HCT116 (cell line): Measurements from ENCODE around the gene ACTR3C. TPM values are rescaled to one million over a fixed set of nuclear protein-coding genes. Genes with fewer than 3 reads are reported as not detected.

Experiments used
- ATAC-seq: fragments of 200-7000 bp; cut with Tn5 transposase; 2 replicates; pipeline ENCODE4 v1.9.1; 2020; ENCODE audit warnings: mild to moderate bottlenecking, moderate library complexity
- BruUV-seq: library from RNA; stranded (reverse); fragments of 400-500 nt; replicated peaks from 2 replicates; lab custom pipeline; 2021; lab: Mats Ljungman, UMichigan
- CTCF ChIA-PET: fragments of 300-600 bp; sonication (Branson Sonifier 250); formaldehyde crosslinking; loops from one replicate; lab custom pipeline; 2021; ENCODE audit warnings: antibody characterized with exemption; lab: Charles Lee
- POLR2A ChIA-PET: fragments of 300-600, 350-600 bp; sonication (Branson Sonifier 250); formaldehyde crosslinking; loops from one replicate; lab custom pipeline; 2021; ENCODE audit warnings: antibody characterized with exemption; lab: Charles Lee
- RAD21 ChIA-PET, 2 experiments: fragments of 300-600 bp; sonication (Branson Sonifier 250); formaldehyde crosslinking; loops; one replicate each; lab custom pipeline; 2023; ENCODE audit warnings: low total read pairs in 2 of 2; ENCODE audit not compliant: uncharacterized antibody in 2 of 2, unreplicated experiment in 2 of 2, low non-redundant PET in 1 of 2; lab: Charles Lee
- DNase-seq: peaks from one replicate; pipeline ENCODE4 v3.0.0-alpha.2; 2010; ENCODE audit warnings: low read depth, low spot score
- H2AFZ ChIP-seq: fragments of 200-600 bp; shearing (Covaris generic), sonication (generic); 2 replicates; pipeline ENCODE4 v1.6.1; 2017; ENCODE audit warnings: low read depth, mixed run types, mixed read lengths, antibody characterized with exemption, low read length; ENCODE audit not compliant: poor library complexity, severe bottlenecking
- H3K27ac ChIP-seq: 2 replicates; pipeline ENCODE4 v1.5.1; 2012; ENCODE audit warnings: low read depth, low read length
- H3K27me3 ChIP-seq: fragments of 200-600 bp; sonication (generic); 2 replicates; pipeline ENCODE4 v1.6.1; 2016; ENCODE audit warnings: mixed run types, low read length, mixed read lengths; ENCODE audit not compliant: insufficient read depth
- H3K36me3 ChIP-seq, 2 experiments: fragments of 200-500 bp in 1 of 2; fragments of 200-600 bp in 1 of 2; sonication (Bioruptor generic) in 1 of 2; sonication (generic) in 1 of 2; 2 replicates each; pipeline versions ENCODE4 v1.5.1 to v1.6.1; 2014 to 2016; ENCODE audit warnings: low read length in 2 of 2, inconsistent platforms in 1 of 2, mixed read lengths in 1 of 2, mixed run types in 1 of 2; ENCODE audit not compliant: insufficient read depth in 2 of 2, control insufficient read depth in 1 of 2
- H3K4me1 ChIP-seq, 2 experiments: fragments of 200-600 bp in 1 of 2; sonication (generic) in 1 of 2; 2 replicates each; pipeline versions ENCODE4 v1.5.1 to v1.6.1; 2012 to 2017; ENCODE audit warnings: low read length in 2 of 2, inconsistent platforms in 1 of 2, mild to moderate bottlenecking in 1 of 2, mixed read lengths in 1 of 2, mixed run types in 1 of 2, moderate library complexity in 1 of 2; ENCODE audit not compliant: insufficient read depth in 2 of 2, control insufficient read depth in 1 of 2
- H3K4me2 ChIP-seq: fragments of 200-600 bp; sonication (generic); 2 replicates; pipeline ENCODE4 v1.6.1; 2017; ENCODE audit warnings: mixed run types, low read length, mixed read lengths
- H3K4me3 ChIP-seq, 2 experiments: fragments of 200-600 bp in 1 of 2; sonication (generic) in 1 of 2; replicated peaks in 1 of 2; 2 replicates each; pipeline ENCODE4 v1.5.1; 2011 to 2016; ENCODE audit warnings: low read length in 2 of 2, control low read depth in 1 of 2, low read depth in 1 of 2, mild to moderate bottlenecking in 1 of 2, mixed read lengths in 1 of 2, mixed run types in 1 of 2
- H3K79me2 ChIP-seq: fragments of 200-600 bp; sonication (generic); 2 replicates; pipeline ENCODE4 v1.6.1; 2017; ENCODE audit warnings: mild to moderate bottlenecking, mixed run types, low read length, moderate library complexity, mixed read lengths; ENCODE audit not compliant: insufficient read depth
- H3K9ac ChIP-seq: fragments of 200-600 bp; sonication (generic); 2 replicates; pipeline ENCODE4 v1.6.1; 2016; ENCODE audit warnings: low read length, mixed read lengths
- H3K9me2 ChIP-seq: fragments of 200-600 bp; sonication (generic), shearing (Covaris generic); 2 replicates; pipeline ENCODE4 v1.6.1; 2017; ENCODE audit warnings: mixed run types, mild to moderate bottlenecking, moderate library complexity; ENCODE audit not compliant: insufficient read depth
- H3K9me3 ChIP-seq, 2 experiments: fragments of 200-500 bp in 1 of 2; fragments of 200-600 bp in 1 of 2; sonication (Bioruptor generic) in 1 of 2; sonication (generic) in 1 of 2; 2 replicates each; pipeline ENCODE4 v1.6.1; 2014 to 2017; ENCODE audit warnings: low read length in 2 of 2, mixed read lengths in 2 of 2, inconsistent platforms in 1 of 2, low read depth in 1 of 2, mild to moderate bottlenecking in 1 of 2, mixed run types in 1 of 2, moderate library complexity in 1 of 2; ENCODE audit not compliant: control insufficient read depth in 1 of 2, insufficient read depth in 1 of 2
- H4K20me1 ChIP-seq: fragments of 200-600 bp; sonication (generic), shearing (Covaris generic); 2 replicates; pipeline ENCODE4 v1.6.1; 2017; ENCODE audit warnings: mixed run types, mild to moderate bottlenecking, moderate library complexity; ENCODE audit not compliant: insufficient read depth
- CBX3 ChIP-seq: IDR thresholded peaks from 2 replicates; pipeline ENCODE4 v1.6.1; 2012; ENCODE audit warnings: low read depth
- CEBPB ChIP-seq: IDR thresholded peaks from 2 replicates; pipeline ENCODE4 v1.6.1; 2012; ENCODE audit warnings: low read depth
- EGR1 ChIP-seq: IDR thresholded peaks from 2 replicates; pipeline ENCODE4 v1.6.1; 2012; ENCODE audit warnings: low read depth
- ELF1 ChIP-seq: IDR thresholded peaks from 2 replicates; pipeline ENCODE4 v1.6.1; 2012; ENCODE audit warnings: low read depth, borderline replicate concordance
- EZH2 ChIP-seq: fragments of 200-600 bp; sonication (generic); IDR thresholded peaks from 2 replicates; pipeline ENCODE4 v1.6.1; 2017; ENCODE audit warnings: antibody characterized with exemption, mixed run types
- EZH2phosphoT487 ChIP-seq: fragments of 200-600 bp; IDR thresholded peaks from 2 replicates; pipeline ENCODE4 v1.6.1; 2018; ENCODE audit warnings: antibody characterized with exemption, borderline replicate concordance
- FOSL1 ChIP-seq: IDR thresholded peaks from 2 replicates; pipeline ENCODE4 v1.6.1; 2012; ENCODE audit warnings: low read depth
- JUND ChIP-seq: IDR thresholded peaks from 2 replicates; pipeline ENCODE4 v1.6.1; 2012
- POLR2A ChIP-seq: IDR thresholded peaks from 2 replicates; pipeline ENCODE4 v1.7.0; 2011; ENCODE audit warnings: borderline replicate concordance; ENCODE audit not compliant: insufficient read depth, insufficient read length; ENCODE audit errors: extremely low read depth
- POLR2AphosphoS5 ChIP-seq: IDR thresholded peaks from 2 replicates; pipeline ENCODE4 v1.6.1; 2011; ENCODE audit warnings: mild to moderate bottlenecking, low read depth, low read length, moderate library complexity
- RAD21 ChIP-seq: IDR thresholded peaks from 2 replicates; pipeline ENCODE4 v1.6.1; 2012; ENCODE audit warnings: low read depth, mild to moderate bottlenecking
- TCF7L2 ChIP-seq: IDR thresholded peaks from 2 replicates; pipeline ENCODE4 v1.7.0; 2011; ENCODE audit warnings: borderline replicate concordance, inconsistent platforms; ENCODE audit not compliant: insufficient read depth, insufficient read length; ENCODE audit errors: extremely low read depth
- ZBTB33 ChIP-seq: IDR thresholded peaks from 2 replicates; pipeline ENCODE4 v1.6.1; 2011; ENCODE audit warnings: mild to moderate bottlenecking, low read length, moderate library complexity; ENCODE audit not compliant: insufficient replicate concordance; ENCODE audit errors: extremely low read depth
- ZFX ChIP-seq: fragments of 450-650 bp; IDR thresholded peaks from 2 replicates; pipeline ENCODE4 v1.6.1; 2017
- ZNF274 ChIP-seq: fragments of 200-500 bp; sonication (Bioruptor generic); IDR thresholded peaks from 2 replicates; pipeline ENCODE4 v1.6.1; 2014; ENCODE audit warnings: mild to moderate bottlenecking, low read depth, low read length, inconsistent platforms
- intact Hi-C: fragments of 100-400 bp; cut with micrococcal nuclease; formaldehyde crosslinking; loops from 2 replicates; pipeline ENCODE4 v1.10.0; 2022
- total RNA-seq: library from RNA; stranded (reverse); gene quantifications from one replicate; pipeline ENCODE4 v1.2.1, GENCODE V29; 2021; ENCODE audit not compliant: unreplicated experiment
- TF ChIP-seq, protein P1 (sequence below): IDR thresholded peaks from 2 replicates; pipeline ENCODE4 v1.6.1; 2012

ACTR3C gene
- total RNA-seq, 1 experiment from 2014 or later, result 2.0 TPM

DNA sequence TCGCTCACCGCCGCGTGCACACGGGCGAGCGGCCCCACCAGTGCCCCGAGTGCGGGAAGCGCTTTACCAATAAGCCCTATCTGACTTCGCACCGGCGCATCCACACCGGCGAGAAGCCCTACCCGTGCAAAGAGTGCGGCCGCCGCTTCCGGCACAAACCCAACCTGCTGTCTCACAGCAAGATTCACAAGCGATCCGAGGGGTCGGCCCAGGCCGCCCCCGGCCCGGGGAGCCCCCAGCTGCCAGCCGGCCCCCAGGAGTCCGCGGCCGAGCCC lies 48.6 kb upstream of the ACTR3C start:
- DNase-seq (no peak), ATAC-seq (no peak)
- POLR2A ChIA-PET, result no interaction called here
- Histone ChIP-seq H4K20me1 (no peaks in the 10 kb centered on the region), H3K4me1 (peaks cover 13 to 24% of the 10 kb centered on the region in 2 experiments), H3K27ac (no peak overlapping the region), H3K9ac (no peak overlapping the region), H3K9me3 (no peaks in the 10 kb centered on the region), H3K36me3 (peaks cover 11 to 16% of the 10 kb centered on the region in 2 experiments; a peak in 3 of 4 replicates), H3K4me3 (no peak overlapping the region), H2AFZ (no peak overlapping the region), H3K27me3 (no peaks in the 10 kb centered on the region), H3K9me2 (no peaks in the 10 kb centered on the region), H3K79me2 (peaks cover 44% of the 10 kb centered on the region), H3K4me2 (no peak overlapping the region)
- no TSS peak for BruUV-seq
- CTCF ChIA-PET, result no interaction called here
- RAD21 ChIA-PET, result no interaction called here
- intact Hi-C loops, result no loop called here
- TF ChIP-seq TCF7L2, result no peak
- TF ChIP-seq EZH2, result no peak
- no peak for TF ChIP-seq FOSL1
- no peak for TF ChIP-seq ELF1
- TF ChIP-seq JUND, result no peak
- TF ChIP-seq POLR2A, result no peak
- TF ChIP-seq, protein P1, sequence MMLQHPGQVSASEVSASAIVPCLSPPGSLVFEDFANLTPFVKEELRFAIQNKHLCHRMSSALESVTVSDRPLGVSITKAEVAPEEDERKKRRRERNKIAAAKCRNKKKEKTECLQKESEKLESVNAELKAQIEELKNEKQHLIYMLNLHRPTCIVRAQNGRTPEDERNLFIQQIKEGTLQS, result no peak
- TF ChIP-seq CEBPB, result no peak

DNA sequence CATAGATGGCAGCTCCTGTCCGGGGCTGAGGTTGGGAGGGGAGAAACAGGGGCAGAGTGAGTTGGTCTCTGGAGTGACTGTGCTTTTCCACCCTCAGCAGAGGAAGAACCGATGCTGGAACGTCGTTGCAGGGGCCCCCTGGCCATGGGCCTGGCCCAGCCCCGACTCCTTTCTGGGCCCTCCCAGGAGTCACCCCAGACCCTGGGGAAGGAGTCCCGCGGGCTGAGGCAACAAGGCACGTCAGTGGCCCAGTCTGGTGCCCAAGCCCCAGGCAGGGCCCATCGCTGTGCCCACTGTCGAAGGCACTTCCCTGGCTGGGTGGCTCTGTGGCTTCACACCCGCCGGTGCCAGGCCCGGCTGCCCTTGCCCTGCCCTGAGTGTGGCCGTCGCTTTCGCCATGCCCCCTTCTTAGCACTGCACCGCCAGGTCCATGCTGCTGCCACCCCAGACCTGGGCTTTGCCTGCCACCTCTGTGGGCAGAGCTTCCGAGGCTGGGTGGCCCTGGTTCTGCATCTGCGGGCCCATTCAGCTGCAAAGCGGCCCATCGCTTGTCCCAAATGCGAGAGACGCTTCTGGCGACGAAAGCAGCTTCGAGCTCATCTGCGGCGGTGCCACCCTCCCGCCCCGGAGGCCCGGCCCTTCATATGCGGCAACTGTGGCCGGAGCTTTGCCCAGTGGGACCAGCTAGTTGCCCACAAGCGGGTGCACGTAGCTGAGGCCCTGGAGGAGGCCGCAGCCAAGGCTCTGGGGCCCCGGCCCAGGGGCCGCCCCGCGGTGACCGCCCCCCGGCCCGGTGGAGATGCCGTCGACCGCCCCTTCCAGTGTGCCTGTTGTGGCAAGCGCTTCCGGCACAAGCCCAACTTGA lies 48.0 kb upstream of the ACTR3C start:
- ChIA-PET CTCF (no interaction called here), POLR2A (no interaction called here), RAD21 (no interaction called here)
- H3K4me3 ChIP-seq, result no peak overlapping the region
- no peak for DNase-seq
- no peaks in the 10 kb centered on the region for H3K9me3 ChIP-seq
- intact Hi-C loops, result no loop called here
- no peak overlapping the region for H3K4me2 ChIP-seq
- no peak overlapping the region; the same call in 1 of the 2 replicates for H3K27ac ChIP-seq
- no peaks in the 10 kb centered on the region for H4K20me1 ChIP-seq
- no peaks in the 10 kb centered on the region for H3K9me2 ChIP-seq
- TF ChIP-seq RAD21 (no peak), EZH2phosphoT487 (no peak), POLR2A (no peak), JUND (no peak), ZBTB33 (no peak), EZH2 (no peak), CBX3 (no peak), POLR2AphosphoS5 (no peak; the same call in 1 of the 2 replicates), EGR1 (no peak), TCF7L2 (no peak), ZNF274 (no peak), ZFX (no peak)
- no peak overlapping the region for H2AFZ ChIP-seq
- no TSS peak for BruUV-seq
- no peak overlapping the region for H3K9ac ChIP-seq
- H3K27me3 ChIP-seq, result no peaks in the 10 kb centered on the region
- H3K4me1 ChIP-seq, result peaks cover 13 to 24% of the 10 kb centered on the region in 2 experiments
- peaks cover 11 to 16% of the 10 kb centered on the region in 2 experiments; a peak in 3 of 4 replicates for H3K36me3 ChIP-seq
- ATAC-seq, result no peak
- peaks cover 44% of the 10 kb centered on the region for H3K79me2 ChIP-seq
